ENCODE measurements around the gene NAXE.

GRCh38 chr1:156554971-156555370 is 36.6 kb upstream of the NAXE start:
- TF ChIP-seq FOXA1 (IDR thresholded peaks at IDR 0.05) (no peak), SUZ12 (IDR thresholded peaks at IDR 0.05) (no peak), ZNF384 (IDR thresholded peaks at IDR 0.05) (no peak), FOXM1 (IDR thresholded peaks at IDR 0.05; ENCODE audit: borderline replicate concordance) (no peak), CTBP1 (IDR thresholded peaks at IDR 0.05; ENCODE audit: borderline replicate concordance) (no peak), FOXK2 (IDR thresholded peaks at IDR 0.05) (no peak), PKNOX1 (IDR thresholded peaks at IDR 0.05) (no peak), SP1 (IDR thresholded peaks at IDR 0.05) (no peak), NFRKB (IDR thresholded peaks at IDR 0.05) (no peak), LEF1 (IDR thresholded peaks at IDR 0.05; ENCODE audit: borderline replicate concordance) (no peak), BHLHE40 (IDR thresholded peaks at IDR 0.05; ENCODE audit: borderline replicate concordance) (no peak)

Data from HEK293T (cell line).